GM18951 (cell line): ENCODE data around the gene CORO2A.
"Not testable (repeated sequence)": the region's sequence is repeated elsewhere in the genome, so short reads cannot be mapped to it uniquely, and the experiment has no call there.

Source experiments
- POLR2A ChIP-seq: IDR thresholded peaks from 4 replicates; pipeline ENCODE4 v1.6.1; 2011; ENCODE audit warnings: mild to moderate bottlenecking; ENCODE audit not compliant: insufficient read length, insufficient read depth; ENCODE audit errors: extremely low read depth
- in situ Hi-C: fragments of 300-500 bp; cut with MboI; formaldehyde crosslinking; loops from one replicate; pipeline ENCODE4 v1.12.0; 2022; ENCODE audit warnings: low sequenced_read_pairs, mixed read lengths, inconsistent platforms; ENCODE audit not compliant: unreplicated experiment

Gene CORO2A

GRCh38 chr9:98101416-98101815 lies 91.0 kb downstream of the CORO2A start:
- in situ Hi-C loops: no loop called here
- no peak for TF ChIP-seq POLR2A

GRCh38 chr9:98100456-98100855 lies 92.0 kb downstream of the CORO2A start:
- in situ Hi-C loops: no loop called here
- no peak for TF ChIP-seq POLR2A

- in situ Hi-C loops: no loop called here
- TF ChIP-seq POLR2A: no peak
Observed at GRCh38 chr9:98099898-98100297, 92.5 kb downstream of the CORO2A start.

DNA sequence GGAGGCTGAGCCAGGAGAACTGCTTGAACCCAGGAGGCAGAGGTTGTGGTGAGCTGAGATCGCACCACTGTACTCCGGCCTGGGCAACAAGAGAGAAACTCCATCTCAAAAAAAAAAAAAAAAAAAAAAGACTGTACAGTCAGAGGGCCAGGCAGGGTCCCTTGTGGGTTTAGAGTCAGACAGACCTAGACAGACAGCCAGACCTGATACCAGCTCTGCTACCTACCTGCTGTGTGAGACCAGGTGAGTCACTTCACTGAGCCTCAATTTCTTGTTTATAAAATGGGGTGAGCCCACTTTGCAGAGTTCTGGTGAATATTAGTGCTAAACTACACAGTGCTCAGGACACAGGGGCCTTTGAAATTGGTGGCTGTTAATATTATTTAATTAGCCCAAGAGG lies 93.1 kb downstream of the CORO2A start:
- TF ChIP-seq POLR2A: no peak
- in situ Hi-C loops: no loop called here

DNA sequence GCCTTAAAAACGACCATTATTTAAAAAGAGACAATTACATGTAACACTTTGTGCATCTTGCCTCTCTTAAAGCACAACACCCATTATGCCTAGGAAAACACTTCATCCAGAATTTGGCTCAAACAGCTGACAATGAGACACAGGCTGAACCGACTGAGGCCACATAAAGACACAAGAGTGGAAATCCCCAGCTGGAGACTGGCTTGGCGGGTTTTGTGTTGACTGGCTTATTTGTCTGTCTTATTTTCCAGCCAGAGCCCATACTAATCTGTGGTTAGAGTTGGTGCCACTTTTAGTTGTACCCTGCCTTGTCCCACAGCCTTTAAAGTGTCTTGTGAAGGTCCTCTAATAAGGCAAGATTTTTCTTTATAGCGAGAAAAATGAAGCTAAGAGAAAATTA lies 94.6 kb downstream of the CORO2A start:
- no peak for TF ChIP-seq POLR2A
- in situ Hi-C loops: no loop called here

DNA sequence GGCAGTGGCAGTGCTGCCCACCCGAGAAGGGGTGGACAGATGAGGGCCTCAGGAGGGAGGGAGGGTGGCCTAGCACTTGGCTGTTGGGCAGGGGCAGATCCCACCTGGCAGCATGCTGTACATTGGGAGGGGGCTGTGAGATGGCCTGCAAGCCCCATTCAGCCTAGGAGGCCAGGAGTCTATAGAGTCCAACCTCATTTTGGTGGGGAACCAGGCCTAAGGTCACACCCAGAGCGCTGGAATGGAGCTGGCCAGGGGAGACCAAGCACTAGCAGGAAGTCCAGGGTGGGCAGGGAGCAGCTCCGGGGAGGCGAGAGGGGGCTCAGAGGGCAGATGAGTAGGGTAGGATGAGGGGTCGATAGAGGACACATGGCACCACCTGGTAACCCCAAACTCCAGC lies 96.3 kb downstream of the CORO2A start:
- no peak for TF ChIP-seq POLR2A
- in situ Hi-C loops: no loop called here

GRCh38 chr9:98095401-98095800 lies 97.0 kb downstream of the CORO2A start:
- in situ Hi-C loops: no loop called here

GRCh38 chr9:98094851-98095250 lies 97.6 kb downstream of the CORO2A start:
- no peak for TF ChIP-seq POLR2A
- in situ Hi-C loops: no loop called here

More at GRCh38 chr9:98095401-98095800, 97.0 kb downstream of the CORO2A start:
- no peak for TF ChIP-seq POLR2A

DNA sequence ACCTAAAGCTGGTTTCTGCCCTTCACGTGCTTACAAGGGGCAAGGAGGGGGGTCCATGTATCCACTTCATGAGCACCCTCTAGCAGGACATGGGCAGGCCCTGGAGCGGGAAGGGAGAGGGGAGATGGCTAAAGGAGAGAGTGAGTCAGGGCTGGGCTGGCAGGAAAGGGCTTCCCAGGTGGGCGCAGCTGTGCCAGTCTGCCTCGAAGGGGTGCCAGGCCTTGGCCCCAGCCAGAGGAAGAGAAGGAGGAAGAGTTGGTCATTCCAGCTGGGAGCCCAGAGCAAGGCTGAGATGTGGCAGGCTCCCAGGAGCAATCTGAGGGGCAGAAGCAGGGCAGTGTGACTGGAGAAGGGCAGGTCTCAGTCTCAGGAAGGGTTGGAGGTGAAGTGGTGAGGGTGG lies 98.1 kb downstream of the CORO2A start:
- no peak for TF ChIP-seq POLR2A
- in situ Hi-C loops: no loop called here

DNA sequence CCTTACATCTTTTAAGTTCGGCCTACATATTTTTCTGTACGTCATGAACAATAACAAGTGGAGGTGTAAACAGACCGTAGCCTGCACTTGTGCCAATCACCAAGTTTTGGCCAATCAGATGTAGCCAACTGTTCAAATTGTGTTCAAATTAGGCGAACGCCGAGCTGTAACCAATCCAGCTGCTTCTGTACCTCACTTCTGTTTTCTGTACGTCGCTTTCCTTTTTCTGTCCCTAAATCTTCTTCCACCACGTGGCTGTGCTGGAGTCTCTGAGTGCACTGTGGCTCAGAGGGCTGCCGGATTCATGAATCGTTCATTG lies 99.9 kb downstream of the CORO2A start:
- TF ChIP-seq POLR2A: no peak
- in situ Hi-C loops: no loop called here

- in situ Hi-C loops: no loop called here
- TF ChIP-seq POLR2A: no peak
Observed at GRCh38 chr9:98091735-98092612, 100.5 kb downstream of the CORO2A start.

DNA sequence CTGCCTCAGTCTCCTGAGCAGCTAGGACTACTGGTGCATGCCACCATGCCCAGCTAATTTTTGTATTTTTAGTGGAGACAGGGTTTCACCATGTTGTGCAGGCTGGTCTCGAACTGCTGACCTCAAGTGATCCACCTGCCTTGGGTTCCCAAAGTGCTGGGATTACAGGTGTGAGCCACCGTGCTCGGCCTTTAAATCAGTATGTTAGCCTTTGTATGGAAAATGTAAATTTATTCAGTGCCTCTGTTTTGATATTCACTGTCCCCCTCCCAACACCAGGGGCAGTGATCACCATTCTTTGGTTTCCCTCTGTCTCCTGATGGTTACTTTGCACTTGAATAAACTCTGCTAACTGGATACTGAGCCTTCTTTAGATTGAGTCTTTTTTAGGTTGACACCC lies 101.8 kb downstream of the CORO2A start:
- in situ Hi-C loops: not testable (repeated sequence)

- TF ChIP-seq POLR2A: no peak
- in situ Hi-C loops: no loop called here
Observed at GRCh38 chr9:98087420-98088354, 104.8 kb downstream of the CORO2A start.

DNA sequence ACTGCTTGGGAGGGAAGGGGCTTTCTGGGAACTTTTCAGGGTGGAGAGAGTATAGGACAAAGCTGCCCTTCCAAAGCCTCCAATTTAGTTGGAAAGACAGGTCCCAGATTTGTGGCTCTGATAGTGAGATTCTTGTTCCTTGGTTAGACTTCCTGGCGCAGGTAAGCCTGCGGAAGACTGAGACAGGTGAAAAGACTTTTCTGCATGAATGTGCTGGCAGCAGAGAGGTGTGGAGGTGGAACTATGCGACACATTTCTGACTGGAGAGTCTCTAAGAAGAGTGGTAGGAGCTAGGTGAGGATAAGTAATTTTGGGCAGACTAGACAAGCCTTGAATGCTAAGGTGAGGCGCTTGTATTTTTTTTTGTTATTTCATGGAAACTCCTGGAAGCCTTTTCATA lies 106.0 kb downstream of the CORO2A start:
- no peak for TF ChIP-seq POLR2A
- in situ Hi-C loops: no loop called here
